ENCODE measurements around the gene SORCS1.

SORCS1 gene

GRCh38 chr10:106816318-106817085, 348.0 kb downstream of the SORCS1 start:
- peak; percentile 21 for DNase-seq (ENCODE audit: low read depth, low spot score)

GRCh38 chr10:106815427-106816043, 349.0 kb downstream of the SORCS1 start:
- no peak for DNase-seq (ENCODE audit: low read depth, low spot score)

GRCh38 chr10:106804992-106805582, 359.4 kb downstream of the SORCS1 start:
- DNase-seq (ENCODE audit: low read depth, low spot score): no peak

GRCh38 chr10:106802949-106803348, 361.6 kb downstream of the SORCS1 start:
- DNase-seq (ENCODE audit: low read depth, low spot score): no peak

- no peak for DNase-seq (ENCODE audit: low read depth, low spot score)
Observed at GRCh38 chr10:106799776-106800175, 364.7 kb downstream of the SORCS1 start.

- DNase-seq (ENCODE audit: low read depth, low spot score): peak; percentile 39
Observed at GRCh38 chr10:106795619-106796018, 368.9 kb downstream of the SORCS1 start.

- DNase-seq (ENCODE audit: low read depth, low spot score): no peak
Observed at GRCh38 chr10:106793617-106794016, 370.9 kb downstream of the SORCS1 start.

GRCh38 chr10:106789623-106790022, 374.9 kb downstream of the SORCS1 start:
- no peak for DNase-seq (ENCODE audit: low read depth, low spot score)

- peak; percentile 12 for DNase-seq (ENCODE audit: low read depth, low spot score)
Observed at GRCh38 chr10:106788982-106789381, 375.5 kb downstream of the SORCS1 start.

GRCh38 chr10:106785528-106785927, 379.0 kb downstream of the SORCS1 start:
- no peak for DNase-seq (ENCODE audit: low read depth, low spot score)

- DNase-seq (ENCODE audit: low read depth, low spot score): no peak
Observed at GRCh38 chr10:106780632-106781031, 383.9 kb downstream of the SORCS1 start.

GRCh38 chr10:106777841-106778240, 386.7 kb downstream of the SORCS1 start:
- DNase-seq (ENCODE audit: low read depth, low spot score): no peak

- DNase-seq (ENCODE audit: low read depth, low spot score): no peak
Observed at GRCh38 chr10:106775127-106775526, 389.4 kb downstream of the SORCS1 start.

- no peak for DNase-seq (ENCODE audit: low read depth, low spot score)
Observed at GRCh38 chr10:106772957-106773356, 391.5 kb downstream of the SORCS1 start.

- DNase-seq (ENCODE audit: low read depth, low spot score): no peak
Observed at GRCh38 chr10:106771154-106771553, 393.4 kb downstream of the SORCS1 start.

GRCh38 chr10:106768204-106768603, 396.3 kb downstream of the SORCS1 start:
- DNase-seq (ENCODE audit: low read depth, low spot score): no peak

- DNase-seq (ENCODE audit: low read depth, low spot score): no peak
Observed at GRCh38 chr10:106765928-106766327, 398.6 kb downstream of the SORCS1 start.

- DNase-seq (ENCODE audit: low read depth, low spot score): peak; percentile 14
Observed at GRCh38 chr10:106765241-106765754, 399.2 kb downstream of the SORCS1 start.

GRCh38 chr10:106764360-106764759, 400.1 kb downstream of the SORCS1 start:
- DNase-seq (ENCODE audit: low read depth, low spot score): no peak

GRCh38 chr10:106761906-106762305, 402.6 kb downstream of the SORCS1 start:
- no peak for DNase-seq (ENCODE audit: low read depth, low spot score)

GRCh38 chr10:106757521-106757920, 407.0 kb downstream of the SORCS1 start:
- no peak for DNase-seq (ENCODE audit: low read depth, low spot score)

- no peak for DNase-seq (ENCODE audit: low read depth, low spot score)
Observed at GRCh38 chr10:106751091-106751490, 413.4 kb downstream of the SORCS1 start.

GRCh38 chr10:106746868-106747267, 417.6 kb downstream of the SORCS1 start:
- DNase-seq (ENCODE audit: low read depth, low spot score): no peak

All from ELF-1 (cell line).